ENCODE results near the gene FGF14. TPM values are rescaled to one million over a fixed set of nuclear protein-coding genes. Genes with fewer than 3 reads are reported as not detected.

Gene FGF14
- total RNA-seq, 1 donor from 2014 or later, result 2.0 TPM

DNA sequence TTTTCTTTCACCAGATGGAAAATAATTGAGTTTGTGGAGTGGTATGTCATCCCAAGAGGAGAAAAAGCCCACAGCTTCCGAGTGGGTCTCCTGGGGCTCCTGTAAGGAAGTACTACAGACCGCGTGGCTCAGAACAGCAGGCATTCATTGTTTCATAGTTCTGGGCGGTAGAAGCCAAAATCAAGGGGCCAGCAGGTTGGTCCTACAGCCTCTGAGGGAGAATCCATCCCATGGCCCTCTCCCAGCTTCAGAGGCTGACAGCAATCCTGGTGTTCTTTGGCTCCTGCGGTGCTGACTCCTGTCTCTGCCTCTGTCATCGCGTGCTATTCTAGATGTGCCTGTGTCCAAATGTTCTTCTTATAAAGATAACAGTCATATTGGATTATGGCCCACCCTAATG, 362.6 kb downstream of the FGF14 start:
- no peaks in the 10 kb centered on the region for H3K27me3 ChIP-seq
- ATAC-seq (no peak), DNase-seq (no peak)
- H3K27ac ChIP-seq, result no peak overlapping the region
- no peaks in the 10 kb centered on the region for H3K9me3 ChIP-seq
- H3K4me1 ChIP-seq, result no peaks in the 10 kb centered on the region
- H3K4me3 ChIP-seq, result no peak overlapping the region
- intact Hi-C loops (cut with DNase I), result no loop called here
- no peaks in the 10 kb centered on the region for H3K36me3 ChIP-seq
- TF ChIP-seq, protein P1, sequence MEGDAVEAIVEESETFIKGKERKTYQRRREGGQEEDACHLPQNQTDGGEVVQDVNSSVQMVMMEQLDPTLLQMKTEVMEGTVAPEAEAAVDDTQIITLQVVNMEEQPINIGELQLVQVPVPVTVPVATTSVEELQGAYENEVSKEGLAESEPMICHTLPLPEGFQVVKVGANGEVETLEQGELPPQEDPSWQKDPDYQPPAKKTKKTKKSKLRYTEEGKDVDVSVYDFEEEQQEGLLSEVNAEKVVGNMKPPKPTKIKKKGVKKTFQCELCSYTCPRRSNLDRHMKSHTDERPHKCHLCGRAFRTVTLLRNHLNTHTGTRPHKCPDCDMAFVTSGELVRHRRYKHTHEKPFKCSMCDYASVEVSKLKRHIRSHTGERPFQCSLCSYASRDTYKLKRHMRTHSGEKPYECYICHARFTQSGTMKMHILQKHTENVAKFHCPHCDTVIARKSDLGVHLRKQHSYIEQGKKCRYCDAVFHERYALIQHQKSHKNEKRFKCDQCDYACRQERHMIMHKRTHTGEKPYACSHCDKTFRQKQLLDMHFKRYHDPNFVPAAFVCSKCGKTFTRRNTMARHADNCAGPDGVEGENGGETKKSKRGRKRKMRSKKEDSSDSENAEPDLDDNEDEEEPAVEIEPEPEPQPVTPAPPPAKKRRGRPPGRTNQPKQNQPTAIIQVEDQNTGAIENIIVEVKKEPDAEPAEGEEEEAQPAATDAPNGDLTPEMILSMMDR (IDR thresholded peaks at IDR 0.05), result no peak

DNA sequence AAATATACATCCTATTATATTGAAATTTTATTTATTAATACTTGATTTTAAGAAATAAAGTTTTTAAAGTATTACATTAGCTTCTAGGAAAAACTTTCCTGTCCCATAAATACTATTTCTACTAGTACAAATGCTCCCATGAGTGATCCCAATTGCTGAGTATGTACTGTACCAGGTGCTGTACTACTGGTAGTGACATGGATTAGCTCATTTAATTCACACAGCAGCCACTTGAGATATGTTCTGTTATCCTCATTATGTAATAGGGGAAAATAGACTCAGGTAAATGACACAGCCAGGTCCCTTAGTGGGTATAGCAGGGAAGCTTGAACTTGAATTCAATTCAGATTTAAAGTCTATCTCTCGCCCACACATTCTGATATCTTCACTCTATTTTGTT, 363.1 kb downstream of the FGF14 start:
- Histone ChIP-seq H3K4me1 (no peaks in the 10 kb centered on the region), H3K4me3 (no peak overlapping the region), H3K9me3 (no peaks in the 10 kb centered on the region), H3K36me3 (no peaks in the 10 kb centered on the region), H3K27ac (no peak overlapping the region), H3K27me3 (no peaks in the 10 kb centered on the region)
- DNase-seq, result no peak
- intact Hi-C loops (cut with DNase I), result no loop called here
- ATAC-seq, result no peak
- TF ChIP-seq, protein P1 (IDR thresholded peaks at IDR 0.05), result no peak

DNA sequence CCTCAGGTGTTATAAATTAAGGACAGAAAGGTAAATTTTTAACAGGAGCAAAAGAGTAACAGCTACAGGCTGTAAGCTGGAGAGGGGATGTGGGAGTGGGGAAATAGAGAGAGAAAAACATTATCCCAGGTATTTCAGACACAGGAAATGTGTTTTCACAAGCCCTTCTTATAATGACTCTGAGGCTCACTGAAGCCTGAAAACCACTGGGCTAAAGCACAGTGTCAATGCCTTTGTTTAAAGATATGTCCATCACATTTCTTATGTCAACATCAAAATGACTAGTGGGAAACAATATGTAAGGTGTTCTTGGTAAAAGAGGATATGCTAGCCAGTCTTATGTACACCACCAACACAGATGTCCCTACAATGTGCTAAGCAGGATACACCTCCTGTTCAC, 365.9 kb downstream of the FGF14 start:
- no peak overlapping the region for H3K4me3 ChIP-seq
- no peaks in the 10 kb centered on the region for H3K36me3 ChIP-seq
- H3K27ac ChIP-seq, result no peak overlapping the region
- H3K4me1 ChIP-seq, result no peaks in the 10 kb centered on the region
- H3K27me3 ChIP-seq, result no peaks in the 10 kb centered on the region
- intact Hi-C loops (cut with DNase I), result no loop called here
- TF ChIP-seq, protein P1 (IDR thresholded peaks at IDR 0.05), result no peak
- DNase-seq, result no peak
- no peak for ATAC-seq
- no peaks in the 10 kb centered on the region for H3K9me3 ChIP-seq

DNA sequence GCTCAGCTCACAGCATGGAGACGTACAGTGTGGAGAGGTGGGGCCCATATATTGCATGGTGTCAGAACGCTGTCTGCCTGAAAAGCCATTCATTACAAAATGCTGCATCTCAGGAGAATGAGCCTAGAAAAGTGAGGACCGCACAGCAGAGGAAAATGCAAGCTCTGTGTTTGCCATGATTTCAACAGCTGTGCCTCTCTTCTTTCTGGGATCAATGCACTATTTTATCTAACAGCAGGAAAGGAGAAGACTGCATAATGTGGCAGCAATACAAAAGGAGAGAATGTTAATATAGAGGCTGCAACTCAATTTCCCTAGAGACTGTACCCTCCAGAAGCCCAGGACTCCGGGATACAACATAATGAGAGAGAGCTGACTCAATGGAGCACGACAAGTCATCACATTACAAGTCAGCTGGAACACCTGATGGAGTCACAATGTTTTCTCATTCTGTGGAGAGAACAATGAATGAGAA, 368.0 kb downstream of the FGF14 start:
- intact Hi-C loops (cut with DNase I), result no loop called here
- TF ChIP-seq, protein P1 (IDR thresholded peaks at IDR 0.05), result no peak
- Histone ChIP-seq H3K27ac (no peak overlapping the region), H3K27me3 (no peaks in the 10 kb centered on the region), H3K9me3 (no peaks in the 10 kb centered on the region), H3K4me3 (no peak overlapping the region), H3K4me1 (no peaks in the 10 kb centered on the region), H3K36me3 (no peaks in the 10 kb centered on the region)
- ATAC-seq (no peak), DNase-seq (no peak)

DNA sequence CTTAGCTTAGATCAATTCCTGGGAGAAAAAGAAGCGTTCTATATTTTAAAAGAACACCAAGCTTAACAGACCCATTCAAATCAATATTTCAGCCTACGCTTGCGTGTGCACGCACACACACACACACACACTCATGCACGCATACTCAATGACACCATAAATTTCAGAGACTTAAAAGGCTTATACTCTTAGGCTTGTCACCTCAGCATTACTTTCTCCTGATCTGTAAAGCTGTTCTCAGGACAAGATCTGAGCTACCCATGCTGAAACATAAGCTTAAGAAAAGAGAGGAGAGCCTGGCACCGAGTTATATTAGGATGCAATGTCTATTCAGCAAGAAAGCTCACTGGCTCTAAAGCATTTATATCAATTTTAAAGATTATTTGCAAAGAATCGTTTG, 368.5 kb downstream of the FGF14 start:
- DNase-seq (no peak), ATAC-seq (no peak)
- TF ChIP-seq, protein P1 (IDR thresholded peaks at IDR 0.05), result no peak
- H3K27ac ChIP-seq, result no peak overlapping the region
- H3K4me3 ChIP-seq, result no peak overlapping the region
- H3K9me3 ChIP-seq, result no peaks in the 10 kb centered on the region
- intact Hi-C loops (cut with DNase I), result no loop called here
- H3K27me3 ChIP-seq, result no peaks in the 10 kb centered on the region
- no peaks in the 10 kb centered on the region for H3K4me1 ChIP-seq
- H3K36me3 ChIP-seq, result no peaks in the 10 kb centered on the region

DNA sequence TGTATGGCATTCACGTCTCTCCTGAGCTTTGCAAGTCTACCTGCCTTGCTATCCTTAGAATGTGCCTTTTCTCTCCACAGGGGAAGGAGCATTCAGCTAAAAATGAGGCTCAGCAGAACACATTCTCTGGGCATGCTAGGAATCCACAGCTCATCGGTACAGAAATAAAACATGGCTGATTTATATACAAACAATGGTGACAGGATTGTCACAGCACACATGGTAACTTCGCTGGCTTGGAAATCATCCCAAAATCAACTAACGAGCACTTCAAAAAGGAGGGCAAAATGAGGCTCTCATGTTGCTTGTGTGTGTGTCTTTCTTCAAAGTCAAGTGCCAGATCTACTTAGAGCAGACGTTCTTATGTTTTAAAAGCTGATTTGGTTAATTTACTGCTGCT, 373.0 kb downstream of the FGF14 start:
- ATAC-seq, result no peak
- intact Hi-C loops (cut with DNase I), result no loop called here
- TF ChIP-seq, protein P1 (IDR thresholded peaks at IDR 0.05), result no peak
- H3K4me1 ChIP-seq, result no peaks in the 10 kb centered on the region
- H3K4me3 ChIP-seq, result no peak overlapping the region
- H3K27ac ChIP-seq, result no peak overlapping the region
- H3K36me3 ChIP-seq, result no peaks in the 10 kb centered on the region
- no peaks in the 10 kb centered on the region for H3K9me3 ChIP-seq
- DNase-seq, result no peak
- no peaks in the 10 kb centered on the region for H3K27me3 ChIP-seq
